Stimulated activated CD8-positive, alpha-beta memory T cell treated with anti-CD3 and anti-CD28 coated beads, Interleukin-7, amount 100 ng/mL, for 4 hours (primary cell): ENCODE data around the gene MZT2B.
A peak's percentile ranks its signal among the peaks of the same experiment; 100 is the strongest.
"Not testable (repeated sequence)": the region's sequence is repeated elsewhere in the genome, so short reads cannot be mapped to it uniquely, and the experiment has no call there.

Experiments
- DNase-seq, 2 donors: peaks; one replicate each; pipeline ENCODE4 v3.0.0-alpha.2; 2020; ENCODE audit warnings: low read depth in 2 of 2

The MZT2B gene

GRCh38 chr2:130180404-130181324, 1.4 kb upstream of the MZT2B start:
- not testable (repeated sequence) for DNase-seq

- peak; percentile 97 to 98 for DNase-seq
These were observed 660 bp upstream of the MZT2B start, which contains the start of gene SMPD4 for GRCh38 chr2:130181325-130181879. Gene SMPD4 (minus strand): TSS chr2:130181602. CDS start chr2:130176592, 5,010 bp downstream.

- DNase-seq, result not testable (repeated sequence)
These were observed 907 bp downstream of the MZT2B start for GRCh38 chr2:130182826-130183511.

- DNase-seq, result no peak
These were observed 1.7 kb downstream of the MZT2B start for GRCh38 chr2:130183512-130184373.

GRCh38 chr2:130185436-130185835, 3.4 kb downstream of the MZT2B start:
- no peak for DNase-seq

GRCh38 chr2:130185896-130186295, 3.8 kb downstream of the MZT2B start:
- no peak for DNase-seq

GRCh38 chr2:130186391-130186790, 4.3 kb downstream of the MZT2B start:
- no peak for DNase-seq

DNA sequence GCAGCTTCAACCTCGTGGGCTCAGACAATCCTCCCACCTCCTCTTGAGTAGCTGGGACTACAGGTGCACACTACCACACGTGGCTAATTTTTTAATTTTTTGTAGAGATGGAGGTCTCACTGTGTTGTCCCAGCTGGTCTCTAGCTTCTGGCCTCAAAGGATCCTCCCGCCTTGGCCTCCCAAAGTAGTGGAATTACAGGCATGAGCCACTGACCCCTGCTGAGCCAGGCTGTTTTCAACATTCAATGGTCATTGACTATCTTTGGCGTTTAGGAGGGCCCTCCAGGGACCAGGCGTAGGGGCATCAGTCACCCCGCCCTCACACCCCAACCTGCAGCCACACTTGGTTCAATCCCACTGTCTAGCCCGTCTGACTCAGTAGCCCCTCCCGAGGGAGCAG, 5.2 kb downstream of the MZT2B start:
- no peak for DNase-seq

GRCh38 chr2:130187859-130188792, 6.1 kb downstream of the MZT2B start:
- not testable (repeated sequence) for DNase-seq

GRCh38 chr2:130188958-130189357, 6.9 kb downstream of the MZT2B start:
- not testable (repeated sequence) for DNase-seq

DNA sequence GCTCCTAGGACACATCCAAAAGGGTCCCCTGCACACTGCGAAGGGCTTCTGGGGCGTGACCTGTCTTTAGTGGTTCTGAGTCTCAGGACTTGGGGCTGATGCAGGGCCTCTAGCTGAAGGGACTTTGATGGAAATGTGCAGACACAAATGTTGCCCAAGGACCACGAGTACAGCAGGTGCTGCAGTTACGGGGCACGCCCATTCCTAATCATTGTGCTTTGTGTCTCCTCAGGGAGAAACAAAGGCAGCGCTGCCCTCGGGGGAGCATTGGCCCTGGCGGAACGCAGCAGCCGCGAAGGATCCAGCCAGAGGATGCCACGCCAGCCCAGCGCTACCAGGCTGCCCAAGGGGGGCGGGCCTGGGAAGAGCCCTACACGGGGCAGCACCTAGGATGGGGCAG, 8.2 kb downstream of the MZT2B start:
- no peak for DNase-seq

- DNase-seq, result not testable (repeated sequence)
These were observed 9.3 kb downstream of the MZT2B start for GRCh38 chr2:130191319-130191718.

DNA sequence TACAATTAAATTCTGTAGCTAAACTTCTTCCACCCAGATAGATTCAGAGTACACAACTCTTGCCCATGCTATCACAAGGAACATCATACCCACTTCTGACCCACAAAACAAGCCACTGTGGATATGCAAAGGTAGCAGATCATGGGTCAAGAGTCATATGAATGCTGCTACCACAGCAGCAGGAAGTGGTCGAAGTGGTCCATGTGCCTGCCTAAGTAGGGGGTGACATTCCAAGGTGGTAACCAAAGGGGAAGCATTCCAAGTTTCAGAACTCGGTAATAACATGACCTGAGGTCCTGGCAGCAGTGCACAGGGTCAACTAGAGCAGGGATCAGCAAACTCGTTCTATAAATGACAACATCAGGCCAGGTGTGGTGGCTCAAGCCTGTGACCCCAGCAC, 10.4 kb downstream of the MZT2B start:
- not testable (repeated sequence) for DNase-seq

GRCh38 chr2:130193824-130194223, 11.8 kb downstream of the MZT2B start:
- not testable (repeated sequence) for DNase-seq

GRCh38 chr2:130195089-130195635, 13.1 kb downstream of the MZT2B start:
- DNase-seq, result not testable (repeated sequence)

GRCh38 chr2:130196052-130196451, 14.0 kb downstream of the MZT2B start:
- DNase-seq, result not testable (repeated sequence)

DNA sequence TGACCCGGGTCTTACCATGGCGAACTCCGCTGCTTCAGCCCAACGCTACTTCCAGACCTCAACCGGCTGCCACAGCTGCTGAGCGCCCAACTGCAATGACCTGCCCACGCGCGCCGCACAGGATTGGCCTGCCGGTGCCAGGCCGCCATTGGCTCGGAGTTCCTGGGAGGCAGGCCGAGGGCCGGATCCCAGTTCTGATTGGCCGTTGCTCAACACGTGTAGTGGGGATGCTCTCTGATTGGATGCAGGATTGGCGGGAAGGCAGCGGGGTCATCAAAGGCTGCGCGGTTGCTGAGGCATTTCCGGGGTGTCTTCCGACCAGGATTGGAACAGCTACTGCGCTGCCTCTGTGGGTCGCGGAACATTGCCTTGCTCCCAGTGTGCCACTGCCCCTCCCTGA, 16.3 kb downstream of the MZT2B start, which contains the start of gene TUBA3E:
TUBA3E (minus strand) TSS at position 97 of the 400 bp plus-strand sequence; CDS start at position 18, 79 bp downstream.
- no peak for DNase-seq

GRCh38 chr2:130202518-130202917, 20.5 kb downstream of the MZT2B start:
- DNase-seq, result not testable (repeated sequence)

DNA sequence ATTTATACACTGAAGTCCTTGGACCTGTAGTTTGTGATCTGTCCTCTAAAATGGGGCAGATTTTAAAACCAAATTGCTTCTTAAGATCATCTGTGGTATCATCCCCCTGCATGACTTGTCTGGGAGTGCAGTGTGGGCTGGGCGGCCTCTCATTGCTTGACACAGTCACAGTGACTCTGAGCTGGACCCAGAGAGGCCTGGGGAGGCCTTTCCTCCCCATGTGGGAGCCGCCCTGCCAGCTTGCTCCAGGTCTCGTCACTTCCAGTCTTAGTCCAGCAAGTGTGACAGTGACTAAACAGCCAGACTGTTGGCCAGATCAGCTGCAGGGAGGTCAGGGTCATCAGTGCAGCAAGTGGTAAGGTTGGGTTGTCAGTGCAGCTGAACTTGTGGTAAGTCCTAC, 21.1 kb downstream of the MZT2B start:
- DNase-seq, result not testable (repeated sequence)

- DNase-seq, result not testable (repeated sequence)
These were observed 25.0 kb downstream of the MZT2B start for GRCh38 chr2:130207051-130207450.
